Stimulated activated CD4-positive, alpha-beta T cell treated with anti-CD3 and anti-CD28 coated beads, Interleukin-2, amount 100 ng/mL, for 24 hours (primary cell): Measurements from ENCODE around the gene TNFAIP8L3.
"Not testable (repeated sequence)": the region's sequence is repeated elsewhere in the genome, so short reads cannot be mapped to it uniquely, and the experiment has no call there.

Experiments
- DNase-seq, 2 donors: peaks; one replicate each; pipeline ENCODE4 v3.0.0-alpha.2; 2020

TNFAIP8L3 gene

DNA sequence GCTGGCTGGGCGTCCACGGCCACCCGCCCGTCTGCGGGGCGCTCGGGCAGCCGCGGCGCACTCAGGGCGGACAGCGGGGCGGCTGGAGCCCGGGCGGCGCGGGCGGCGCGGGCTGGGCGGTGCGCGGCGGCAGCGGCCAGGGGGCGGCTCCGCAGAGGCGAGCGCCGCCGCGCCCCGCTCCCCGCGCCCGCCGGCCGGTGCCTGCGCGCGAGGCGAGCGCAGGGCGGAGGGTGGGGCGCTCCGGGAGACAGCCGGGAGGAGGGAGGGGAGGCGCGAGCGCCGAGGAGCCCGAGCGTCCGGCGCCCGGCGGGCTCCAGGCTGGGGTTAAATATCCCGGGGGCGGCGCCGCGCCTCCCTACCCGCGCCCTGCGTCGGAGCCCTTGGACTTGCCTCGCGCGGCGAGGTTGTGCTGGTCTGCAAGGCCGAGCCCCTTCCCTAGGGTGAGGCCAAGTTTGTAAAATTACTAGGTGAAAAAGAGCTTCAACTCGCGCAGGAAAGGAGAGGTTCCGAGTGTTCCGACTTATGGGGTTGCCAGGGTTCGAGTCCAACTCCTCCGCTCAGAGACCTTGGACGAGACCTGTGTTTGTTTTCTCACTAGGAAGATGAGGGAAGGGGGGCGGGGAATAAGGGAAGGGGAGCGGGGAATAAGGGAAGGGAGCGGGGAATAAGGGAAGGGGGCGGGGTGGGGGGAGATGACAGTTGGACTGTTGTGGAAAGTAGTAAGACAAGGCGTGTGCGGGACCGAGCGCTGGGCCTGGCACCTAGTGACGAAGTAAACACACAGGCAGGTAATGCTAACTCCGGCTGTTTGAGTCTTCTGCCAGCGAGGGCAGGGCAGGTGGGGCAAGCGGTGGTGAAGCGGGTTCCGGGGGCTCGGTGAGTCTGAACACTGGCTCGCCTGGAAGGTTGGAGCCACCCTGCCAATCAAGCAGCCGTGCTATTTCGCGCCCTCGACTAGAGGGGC lies at the start of gene TNFAIP8L3:
Gene TNFAIP8L3, minus strand, starts transcription at position 301 of the 964 bp plus-strand sequence. CDS start 311 bp downstream, outside the sequence.
- DNase-seq: peak in 1 of 2 donors; percentile 13

DNA sequence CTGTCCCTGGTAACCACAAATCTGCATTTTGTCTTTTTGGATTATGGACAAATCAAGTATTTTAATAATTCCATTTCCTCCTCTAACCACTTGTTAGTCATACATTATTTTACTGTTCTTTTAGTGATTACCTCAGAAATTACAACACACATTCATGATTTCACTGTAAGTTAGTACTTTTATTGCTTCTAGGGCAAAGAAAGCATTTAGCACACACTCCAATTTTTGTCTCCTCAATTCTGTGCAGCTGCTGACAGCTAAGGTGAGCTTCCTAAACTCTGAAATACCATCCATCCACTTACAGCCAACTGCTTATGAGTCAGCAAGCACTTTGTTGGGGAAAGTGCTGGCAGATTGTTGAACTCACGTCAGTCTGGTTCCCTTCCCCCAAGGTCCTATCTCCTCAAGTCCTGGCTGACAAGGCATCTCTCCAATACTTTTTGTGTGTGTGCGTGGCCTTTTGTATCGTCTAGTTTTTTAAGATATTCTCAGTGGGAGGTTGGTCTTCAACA lies 49.4 kb upstream of the TNFAIP8L3 start:
- DNase-seq: no peak

DNA sequence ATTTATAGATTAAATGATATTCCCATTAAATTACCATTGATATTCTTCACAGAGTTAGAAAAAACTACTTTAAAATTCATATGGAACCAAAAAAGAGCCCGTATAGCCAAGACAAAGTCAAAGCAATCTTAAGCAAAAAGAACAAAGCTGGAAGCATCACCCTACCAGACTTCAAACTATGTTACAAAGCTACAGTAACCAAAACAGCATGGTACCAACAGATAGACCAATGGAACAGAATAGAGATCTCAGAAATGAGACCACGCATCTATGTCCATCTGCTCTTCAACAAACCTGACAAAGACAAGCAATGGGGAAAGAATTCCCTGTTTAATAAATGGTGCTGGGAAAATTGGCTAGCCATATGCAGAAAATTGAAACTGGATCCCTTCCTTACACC lies 45.6 kb upstream of the TNFAIP8L3 start:
- not testable (repeated sequence) for DNase-seq

DNA sequence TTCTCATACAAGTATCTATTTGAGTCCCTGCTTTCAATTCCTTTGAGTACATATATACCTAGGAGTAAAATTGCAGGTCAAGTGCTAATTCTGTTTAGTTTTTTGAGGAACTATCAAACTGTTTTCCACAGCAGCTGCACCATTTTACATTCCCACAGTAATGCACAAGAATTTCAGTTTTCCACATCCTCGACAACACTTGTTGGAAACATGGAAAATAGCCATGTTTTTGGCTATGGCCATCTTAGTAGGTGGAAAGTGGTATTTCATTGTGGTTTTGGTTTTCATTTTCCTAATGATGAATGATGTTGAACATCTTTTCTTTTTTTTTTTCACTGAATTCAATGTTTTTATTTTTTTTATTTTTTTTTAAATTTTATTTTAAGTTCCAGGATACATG lies 44.4 kb upstream of the TNFAIP8L3 start:
- no peak for DNase-seq

DNA sequence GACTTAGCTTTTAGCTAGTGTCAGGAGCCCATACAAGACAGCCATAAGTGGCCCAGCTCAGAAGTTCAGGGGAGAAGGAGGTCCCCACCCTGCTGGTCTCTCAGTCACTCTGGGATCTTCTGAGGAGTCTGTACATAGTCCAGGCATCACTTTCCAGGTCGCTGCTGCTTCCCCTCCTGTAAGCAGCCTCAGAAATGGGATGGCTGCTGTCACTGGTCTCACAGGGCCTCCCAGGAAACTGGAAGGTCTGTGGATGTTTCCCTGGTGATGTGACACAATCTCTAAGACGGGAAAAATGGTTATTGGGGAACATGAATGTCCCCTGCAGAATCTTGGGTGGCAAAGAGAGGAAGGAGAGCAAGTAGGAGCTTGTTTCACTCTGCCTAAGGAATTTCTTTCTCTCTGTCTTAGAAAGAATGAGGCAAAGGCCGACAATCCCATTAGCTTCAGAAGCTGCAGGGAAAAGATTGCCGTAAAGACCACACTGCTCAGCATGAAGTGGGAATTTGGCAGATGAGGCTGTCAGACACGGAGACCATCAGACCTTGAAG lies 43.2 kb upstream of the TNFAIP8L3 start:
- no peak for DNase-seq

DNA sequence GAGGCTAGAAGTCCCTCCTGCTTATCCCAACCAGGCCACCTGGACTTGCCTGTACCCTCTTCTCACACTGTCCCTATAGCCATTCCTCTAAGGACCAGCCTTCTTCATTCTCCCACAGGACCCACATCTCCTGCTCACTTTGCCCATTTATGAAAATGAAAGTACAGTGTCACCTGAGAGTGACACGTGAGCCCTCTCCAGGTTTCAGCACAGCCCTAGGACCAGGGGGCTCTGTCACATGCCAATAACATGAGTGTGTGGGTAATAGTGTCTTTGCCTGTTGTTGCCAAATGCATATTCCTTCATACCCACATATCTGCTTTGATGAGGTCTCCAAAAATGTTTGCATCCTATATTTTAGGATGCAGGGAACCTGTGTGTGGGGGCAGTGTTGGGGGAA lies 42.3 kb upstream of the TNFAIP8L3 start:
- DNase-seq: no peak

DNA sequence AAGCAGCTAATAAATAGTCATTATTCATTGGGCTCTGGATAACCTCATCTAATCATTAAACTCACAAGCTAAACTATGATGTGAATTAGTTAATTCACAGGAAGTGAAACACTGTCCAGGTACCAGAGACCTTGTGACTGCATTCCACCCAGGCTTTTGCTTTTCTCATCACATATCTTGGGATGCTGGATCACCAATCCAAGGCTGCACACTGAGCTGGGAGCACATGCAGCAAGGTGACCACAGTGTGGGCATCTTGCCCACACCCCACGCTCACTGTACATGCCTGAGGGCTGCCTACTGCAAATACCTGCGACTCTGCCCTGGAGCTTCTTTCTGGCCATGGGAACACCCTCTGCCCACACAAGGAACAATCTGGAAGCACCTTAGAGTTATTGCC lies 40.6 kb upstream of the TNFAIP8L3 start:
- no peak for DNase-seq

DNA sequence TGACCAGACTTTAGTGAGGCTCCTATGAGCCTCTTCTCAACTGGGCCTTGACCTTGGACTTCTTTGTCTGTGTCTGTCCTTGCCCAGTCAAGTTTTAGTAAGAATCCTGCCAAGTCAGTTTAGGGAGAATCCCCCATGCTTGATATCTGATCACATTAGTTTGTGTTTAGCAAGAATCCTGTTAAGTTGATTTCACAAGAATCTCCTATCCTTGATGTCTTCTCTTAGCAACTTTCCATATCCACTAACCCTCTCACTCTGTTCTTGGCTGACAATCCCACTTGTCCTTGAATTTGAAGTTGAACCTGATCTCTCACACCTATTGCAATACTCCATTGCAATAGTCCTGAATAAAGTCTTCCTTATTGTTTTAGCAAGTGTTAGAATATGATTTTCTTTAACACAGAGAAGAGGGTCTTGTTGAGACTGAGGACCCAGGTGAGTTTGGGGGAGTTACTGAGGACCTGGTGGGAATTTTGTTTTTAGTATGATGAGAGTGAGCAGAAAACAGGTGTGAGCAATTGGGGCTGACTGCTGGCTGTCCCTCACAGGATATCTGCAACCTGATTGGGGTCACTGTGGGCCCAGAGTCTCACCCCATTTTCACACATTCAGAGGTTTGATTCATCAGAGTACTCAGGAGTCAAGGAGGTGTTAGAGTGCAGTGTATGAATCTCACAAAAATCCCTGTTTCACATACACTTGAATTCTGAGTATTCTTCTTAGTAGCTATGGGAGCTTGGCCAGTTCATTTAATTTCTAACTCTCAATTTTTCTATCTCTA lies 39.9 kb upstream of the TNFAIP8L3 start:
- no peak for DNase-seq

DNA sequence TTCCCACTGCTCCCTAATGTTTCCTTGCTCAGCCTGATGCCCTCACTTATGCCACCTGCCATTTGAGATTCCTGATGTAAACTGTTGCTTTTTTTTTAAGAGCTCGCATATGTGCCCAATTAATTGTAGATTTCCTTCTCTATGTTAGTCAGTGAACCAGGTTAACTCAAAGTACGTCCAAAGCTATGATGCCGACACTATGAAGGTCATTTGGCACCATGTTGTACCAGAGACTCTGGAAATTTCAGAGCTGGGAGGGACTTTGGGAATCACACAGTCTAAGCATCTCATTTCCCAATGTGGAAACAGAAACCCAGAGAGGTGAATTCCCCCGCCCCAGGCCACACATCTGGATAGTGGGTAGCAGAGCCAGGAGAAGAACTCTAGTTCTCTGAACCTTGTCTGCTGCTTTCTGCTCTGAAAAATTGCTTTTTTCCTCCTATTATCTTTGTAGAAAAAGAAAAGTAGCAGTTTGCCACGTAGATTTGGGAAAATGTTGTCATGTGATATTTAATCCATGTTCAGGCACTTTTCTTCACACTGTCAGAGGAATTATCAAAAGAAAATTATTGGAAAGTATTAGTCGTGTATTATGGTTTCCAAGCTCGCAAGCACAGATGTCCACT lies 38.5 kb upstream of the TNFAIP8L3 start:
- no peak for DNase-seq

DNA sequence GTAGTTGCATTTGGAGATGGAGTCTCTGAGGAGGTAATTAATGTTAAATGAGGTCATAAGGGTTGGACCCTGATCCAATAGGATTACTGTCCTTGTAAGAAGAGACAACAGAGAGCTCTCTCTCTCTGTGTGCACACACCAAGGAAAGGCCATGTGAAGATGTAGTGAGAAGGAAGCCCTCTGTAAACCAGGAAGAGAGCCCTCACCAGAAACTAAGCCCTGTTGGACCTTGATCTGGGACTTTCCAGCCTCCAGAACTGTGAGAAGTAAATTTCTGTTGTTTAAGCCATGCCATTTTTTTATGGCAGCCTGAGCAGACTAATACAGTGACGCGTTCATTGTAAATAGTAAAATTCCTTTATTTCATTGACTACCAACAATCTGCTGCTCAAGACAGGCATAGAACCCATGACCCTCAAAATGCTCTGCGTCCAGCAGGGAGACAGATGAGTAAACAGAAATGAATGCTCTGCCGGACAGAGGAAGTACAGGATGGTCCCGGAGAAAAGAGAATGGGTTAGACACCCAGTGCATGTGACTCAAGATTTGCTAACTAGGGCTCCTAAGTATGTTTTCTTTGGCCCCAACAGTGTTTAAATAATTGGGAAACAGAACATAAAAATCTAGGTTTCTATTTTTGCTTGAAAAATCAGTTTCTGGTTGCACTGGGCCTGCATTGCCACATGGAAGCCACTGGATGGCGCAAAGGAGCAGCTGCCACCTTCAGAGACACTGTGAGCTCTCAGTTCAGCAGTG lies 37.9 kb upstream of the TNFAIP8L3 start:
- peak in 1 of 2 donors; percentile 26 for DNase-seq

DNA sequence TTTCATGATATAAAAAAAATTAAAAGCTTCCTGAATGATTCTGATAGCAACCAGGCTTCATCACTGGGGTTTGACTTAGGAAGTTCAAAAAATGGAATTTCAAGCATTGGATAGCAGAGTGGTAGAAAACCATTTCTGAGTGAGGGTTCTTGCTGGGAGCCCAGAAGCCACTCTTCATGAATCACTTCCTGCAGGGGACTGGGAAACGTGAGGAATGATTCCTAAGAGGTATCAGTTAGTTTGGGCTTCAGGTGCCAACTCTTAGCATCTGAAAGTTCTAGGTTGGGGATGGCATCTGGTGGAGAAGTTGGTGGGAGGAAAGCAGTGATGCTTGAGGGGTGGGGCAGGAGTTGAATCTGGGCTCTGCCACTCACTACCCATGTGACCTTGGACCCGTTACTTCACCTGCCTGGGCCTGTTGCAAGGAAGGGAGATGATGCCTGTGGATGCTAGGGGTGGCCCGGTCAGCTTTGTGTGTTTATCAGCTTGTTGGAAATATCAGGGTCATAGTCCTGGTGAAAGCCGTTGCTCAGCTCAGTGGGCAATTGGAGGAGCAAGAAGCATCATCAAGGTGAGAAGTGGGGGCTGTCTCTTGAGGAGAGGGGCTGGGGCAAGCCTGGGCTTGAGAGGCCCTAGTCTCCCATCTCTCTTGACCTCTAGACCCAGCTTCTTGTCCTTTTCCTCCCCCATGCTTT lies 37.0 kb upstream of the TNFAIP8L3 start:
- no peak for DNase-seq

DNA sequence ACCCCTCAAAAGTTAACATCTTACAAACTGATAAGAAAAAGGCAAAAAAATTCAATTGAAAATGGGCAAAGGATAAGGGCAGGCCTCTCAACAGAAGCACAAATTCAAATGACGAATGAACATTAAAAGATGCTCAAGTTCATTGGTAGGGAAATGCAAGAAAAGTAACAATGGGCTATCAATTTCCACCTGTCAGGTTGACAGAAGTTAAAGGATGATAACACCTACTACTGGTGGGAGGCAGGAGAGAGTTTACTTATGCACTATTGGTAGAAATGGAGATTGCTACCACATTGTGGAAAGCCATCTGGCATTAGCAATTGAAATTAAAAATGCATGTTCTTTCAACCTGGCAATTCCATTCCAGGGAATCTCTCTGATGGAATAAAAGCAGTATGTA lies 35.6 kb upstream of the TNFAIP8L3 start:
- DNase-seq: no peak

DNA sequence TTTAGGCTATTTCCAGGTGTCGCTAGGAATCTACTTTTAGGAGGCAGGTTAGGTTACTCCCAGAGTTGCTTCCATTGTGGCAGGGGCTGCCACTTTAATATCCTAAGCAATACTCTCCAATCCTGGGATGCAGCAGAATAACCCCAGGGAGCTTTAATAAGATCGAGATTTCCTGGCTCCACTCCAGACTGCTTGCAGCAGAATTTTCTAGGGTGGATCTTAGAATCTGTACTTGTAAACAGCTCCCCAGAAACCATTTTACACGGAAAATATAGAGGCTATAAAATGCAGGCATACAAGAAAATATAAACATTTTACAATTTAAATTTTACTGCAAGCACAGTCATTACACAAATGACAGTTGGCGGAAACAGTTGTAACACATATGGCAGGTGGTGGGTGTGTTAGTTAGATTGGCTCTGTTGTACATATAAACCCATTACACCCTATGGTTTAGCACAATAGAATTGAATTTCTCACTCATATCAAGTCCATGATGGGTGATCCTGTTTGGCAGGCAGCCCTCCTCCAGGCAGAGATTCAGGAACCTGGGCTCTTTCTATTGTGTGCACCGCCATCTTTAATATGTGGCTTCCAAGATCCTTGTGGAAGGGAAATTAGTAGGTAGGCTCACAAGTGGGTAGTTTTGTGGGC lies 35.0 kb upstream of the TNFAIP8L3 start:
- DNase-seq: no peak

DNA sequence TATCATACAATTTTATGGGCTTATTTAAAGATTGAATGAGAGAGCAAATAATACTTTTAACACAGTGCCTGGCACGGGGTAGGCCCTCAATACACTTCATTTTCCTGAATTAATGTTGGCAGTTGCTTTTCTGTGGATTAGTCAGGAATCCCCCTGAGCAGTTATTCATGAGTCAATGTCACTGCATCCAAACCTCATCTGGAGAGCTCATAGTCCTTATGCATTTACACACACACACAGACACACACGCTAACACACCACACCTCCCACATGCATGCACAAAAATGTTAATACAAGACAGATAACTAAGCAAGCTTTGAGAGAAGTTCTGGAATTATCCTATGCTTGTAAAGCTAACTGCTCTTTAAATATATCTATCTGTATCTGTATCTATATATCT lies 34.0 kb upstream of the TNFAIP8L3 start:
- no peak for DNase-seq

DNA sequence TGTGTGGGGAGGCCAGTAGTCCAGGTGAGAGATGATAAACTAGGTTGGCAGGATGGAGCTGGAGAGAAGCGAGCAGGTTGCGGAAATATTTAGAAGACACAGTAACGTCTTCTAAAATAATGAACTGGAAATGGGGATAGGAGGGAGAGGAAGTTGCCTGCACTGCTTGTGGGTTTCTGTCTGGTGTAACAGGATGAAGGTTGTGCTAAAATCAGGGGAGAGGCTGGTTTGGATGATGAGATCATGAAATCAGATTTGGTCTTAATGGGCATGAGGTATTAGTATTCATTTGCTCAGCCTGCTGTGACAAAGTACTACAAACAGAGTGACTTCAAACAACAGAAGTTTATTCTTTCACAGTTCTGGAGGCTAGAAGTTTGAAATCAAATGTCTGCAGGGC lies 32.1 kb upstream of the TNFAIP8L3 start:
- DNase-seq: no peak

DNA sequence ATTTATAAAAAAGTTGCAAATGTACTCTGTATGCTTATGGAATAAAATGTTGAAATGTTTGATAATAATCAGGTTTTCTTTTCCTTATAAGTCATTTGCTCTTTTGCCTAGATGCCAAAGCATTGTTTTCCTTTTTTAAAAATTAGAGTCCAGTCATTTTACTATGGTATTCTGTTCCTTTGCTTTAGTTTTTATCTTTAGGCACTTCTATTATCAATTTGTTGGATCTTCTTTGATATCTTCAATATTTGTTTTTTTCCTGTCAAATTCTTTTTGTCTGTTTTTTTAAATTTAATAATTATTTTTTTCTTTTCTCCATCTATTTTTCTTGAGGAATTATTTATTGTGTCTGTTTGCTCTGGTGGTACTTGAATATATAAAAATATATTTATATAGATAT lies 28.3 kb upstream of the TNFAIP8L3 start:
- DNase-seq: not testable (repeated sequence)

DNA sequence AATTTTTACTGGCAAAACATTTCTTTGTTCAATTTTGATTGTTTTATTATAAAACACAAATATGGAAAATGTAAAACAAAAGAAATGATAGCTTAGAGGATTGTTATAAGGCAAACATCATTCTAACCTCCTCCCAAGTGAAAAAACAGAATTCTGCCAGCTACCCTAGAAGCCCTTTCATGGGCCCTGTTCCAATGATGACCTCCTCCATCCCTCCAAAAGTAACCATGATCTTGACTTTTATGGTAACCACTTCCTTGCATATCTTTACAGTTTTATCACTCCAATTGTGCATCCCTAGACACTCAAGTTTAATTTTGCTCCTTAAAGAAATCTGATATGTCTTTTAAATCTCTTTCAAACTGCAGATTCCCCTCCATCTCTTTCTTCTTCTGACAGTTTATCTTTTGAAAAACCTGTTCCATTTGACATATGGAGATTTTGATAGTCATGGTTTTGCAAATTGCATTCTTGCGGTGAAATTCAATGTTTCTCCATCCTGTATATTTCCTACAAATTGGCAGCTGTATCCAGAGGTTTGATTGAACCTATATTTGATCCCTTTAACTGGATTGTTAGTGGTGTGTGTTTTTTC lies 27.0 kb upstream of the TNFAIP8L3 start:
- DNase-seq: no peak

DNA sequence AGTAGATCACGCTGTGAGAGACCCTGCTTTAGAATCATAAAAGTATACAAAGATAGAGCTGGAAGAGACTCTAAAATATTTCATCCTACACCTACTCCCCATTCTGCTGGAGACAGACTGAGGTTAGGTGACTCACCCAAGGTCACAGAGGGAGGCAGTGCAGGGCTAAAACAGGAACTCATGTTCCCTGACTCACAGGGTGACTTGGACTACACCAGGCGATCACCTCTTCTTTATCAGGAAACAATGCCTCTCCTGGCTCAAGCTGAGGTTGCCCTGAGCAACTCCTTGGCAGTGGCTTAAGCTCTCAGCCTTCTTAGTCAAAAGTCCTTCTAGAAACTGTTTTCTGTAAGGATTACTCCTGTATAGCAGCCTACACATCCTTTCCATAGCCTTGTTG lies 26.4 kb upstream of the TNFAIP8L3 start:
- peak in 1 of 2 donors; percentile 3 for DNase-seq

DNA sequence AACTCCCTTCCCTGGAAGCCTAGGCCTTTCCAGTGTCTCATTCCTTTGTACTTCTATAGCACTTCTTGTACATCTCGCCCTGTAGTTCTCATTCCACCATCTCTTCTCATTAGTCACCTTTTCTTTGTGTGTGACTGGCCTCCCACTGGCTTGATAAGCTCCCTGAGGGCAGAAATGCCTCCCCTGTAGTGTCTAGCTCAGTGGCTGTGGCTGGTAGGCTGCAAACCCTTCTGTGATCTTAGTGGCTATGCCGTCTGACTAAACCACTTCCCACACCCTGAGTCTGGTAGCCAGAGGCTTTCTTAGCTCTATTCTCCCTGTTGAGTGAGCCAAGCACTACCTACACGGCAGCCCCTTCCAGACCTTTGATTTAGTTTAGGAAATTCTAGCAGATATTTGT lies 24.4 kb upstream of the TNFAIP8L3 start:
- no peak for DNase-seq

DNA sequence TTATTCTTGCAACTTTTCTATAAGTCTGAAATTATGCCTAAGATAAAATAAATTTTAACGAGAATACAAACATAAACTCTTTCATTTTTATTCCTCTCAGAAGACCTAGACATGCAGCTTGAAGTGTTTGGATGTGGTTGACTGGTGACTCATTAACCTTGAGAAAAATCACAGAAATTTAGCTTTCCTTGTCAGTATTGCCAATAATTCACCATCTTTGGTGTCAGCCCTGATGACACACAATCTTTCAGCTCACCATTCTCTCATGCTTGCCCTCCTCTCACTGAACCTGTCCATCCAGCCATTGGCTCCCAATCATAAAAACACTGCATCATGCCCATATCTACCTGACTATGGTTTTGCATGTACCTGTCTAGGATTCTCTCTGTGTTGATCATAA lies 22.6 kb upstream of the TNFAIP8L3 start:
- DNase-seq: no peak
